SHP77 treated with DMSO at 0.1 percent for 48 hours (cell line): ENCODE results near the gene MTA1.

Source experiments
- DNase-seq: peaks from one replicate; lab custom pipeline; 2025; lab: John Stamatoyannopoulos, UW

Gene MTA1

DNA sequence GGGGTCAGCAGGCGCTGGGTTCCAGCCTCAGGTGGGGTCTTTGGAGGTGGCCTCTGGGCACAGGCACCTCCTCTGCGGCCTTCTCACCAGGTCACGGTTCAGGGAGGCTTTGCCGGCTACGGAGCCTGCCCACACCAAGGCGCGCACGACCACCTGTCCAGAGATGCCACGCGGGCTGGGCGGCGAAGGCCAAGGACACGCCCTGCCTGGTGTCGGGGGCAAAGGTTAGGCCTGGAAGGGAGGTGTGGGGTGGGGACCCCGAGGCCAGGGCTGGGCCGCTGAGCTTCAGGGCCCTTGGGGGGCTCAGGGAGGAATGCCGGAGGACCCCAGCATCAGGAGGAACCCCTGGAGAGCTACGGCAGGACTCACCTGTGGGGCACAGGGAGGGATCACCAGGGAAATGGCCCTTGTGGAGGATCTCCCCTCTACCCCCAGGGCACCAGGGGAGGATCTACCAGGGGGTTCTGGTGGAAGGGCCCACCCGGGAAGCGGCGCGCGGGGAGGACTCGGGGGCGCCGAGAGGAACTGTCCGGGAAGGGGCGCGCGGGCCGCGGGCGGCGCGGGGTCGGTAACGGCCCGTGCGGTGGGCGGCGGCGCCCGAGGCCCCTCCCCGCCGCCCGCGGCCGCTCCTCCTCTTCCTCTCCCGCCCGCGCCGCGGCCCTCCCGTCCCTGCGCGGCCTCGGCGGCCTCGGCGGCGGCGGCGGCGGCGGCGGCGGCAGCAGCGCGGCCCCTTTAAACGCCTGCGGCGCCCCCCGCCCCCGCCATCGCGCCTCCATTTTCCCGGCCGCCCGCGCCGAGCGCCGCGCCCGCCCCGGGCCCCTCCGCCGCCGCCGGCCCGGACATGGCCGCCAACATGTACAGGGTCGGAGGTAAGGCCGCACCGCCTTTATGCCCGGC is at the start of gene MTA1:
Gene MTA1 (plus strand): TSS at position 633 of the 897 bp plus-strand sequence. CDS start 209 bp downstream, at position 842.
- DNase-seq = no peak

DNA sequence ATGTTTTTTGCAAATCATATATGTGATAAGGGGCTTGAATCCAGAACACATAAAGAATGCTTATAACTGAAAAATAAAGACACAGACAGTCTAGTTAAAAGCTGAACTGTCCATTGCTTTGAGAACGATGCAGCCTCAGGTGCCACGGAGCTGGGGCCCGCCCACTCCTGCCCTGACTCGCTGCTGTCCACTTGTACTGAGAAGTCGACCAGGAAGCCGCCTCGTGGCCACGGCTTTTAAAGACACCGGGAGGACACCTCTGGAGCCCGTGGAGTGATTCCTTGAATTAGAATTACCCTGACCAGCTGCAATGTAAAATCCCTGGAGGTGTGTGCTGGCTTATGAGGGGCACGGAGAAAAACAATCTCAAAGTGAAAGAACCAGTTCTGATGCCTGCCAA is 45.2 kb upstream of the MTA1 start:
- no peak for DNase-seq

DNA sequence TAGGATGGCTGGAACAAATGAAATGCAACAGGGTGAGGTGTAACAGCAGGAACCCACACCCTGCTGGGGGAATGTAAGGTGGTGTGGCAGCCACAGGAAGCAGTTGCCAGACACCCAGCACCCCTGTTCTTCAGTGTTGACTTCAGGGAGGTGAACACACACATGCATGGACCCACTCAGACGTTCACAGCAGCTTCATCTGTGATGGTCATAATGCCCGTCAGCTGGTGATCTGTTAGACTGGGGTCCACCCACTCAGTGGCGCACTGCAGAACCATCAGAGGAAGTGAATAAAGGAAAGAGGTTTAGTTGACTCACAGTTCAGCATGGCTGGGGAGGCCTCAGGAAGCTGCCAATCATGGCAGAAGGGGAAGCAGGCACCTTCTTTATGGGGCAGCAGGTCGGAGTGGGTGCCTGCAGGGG is 44.0 kb upstream of the MTA1 start:
- DNase-seq = no peak

DNA sequence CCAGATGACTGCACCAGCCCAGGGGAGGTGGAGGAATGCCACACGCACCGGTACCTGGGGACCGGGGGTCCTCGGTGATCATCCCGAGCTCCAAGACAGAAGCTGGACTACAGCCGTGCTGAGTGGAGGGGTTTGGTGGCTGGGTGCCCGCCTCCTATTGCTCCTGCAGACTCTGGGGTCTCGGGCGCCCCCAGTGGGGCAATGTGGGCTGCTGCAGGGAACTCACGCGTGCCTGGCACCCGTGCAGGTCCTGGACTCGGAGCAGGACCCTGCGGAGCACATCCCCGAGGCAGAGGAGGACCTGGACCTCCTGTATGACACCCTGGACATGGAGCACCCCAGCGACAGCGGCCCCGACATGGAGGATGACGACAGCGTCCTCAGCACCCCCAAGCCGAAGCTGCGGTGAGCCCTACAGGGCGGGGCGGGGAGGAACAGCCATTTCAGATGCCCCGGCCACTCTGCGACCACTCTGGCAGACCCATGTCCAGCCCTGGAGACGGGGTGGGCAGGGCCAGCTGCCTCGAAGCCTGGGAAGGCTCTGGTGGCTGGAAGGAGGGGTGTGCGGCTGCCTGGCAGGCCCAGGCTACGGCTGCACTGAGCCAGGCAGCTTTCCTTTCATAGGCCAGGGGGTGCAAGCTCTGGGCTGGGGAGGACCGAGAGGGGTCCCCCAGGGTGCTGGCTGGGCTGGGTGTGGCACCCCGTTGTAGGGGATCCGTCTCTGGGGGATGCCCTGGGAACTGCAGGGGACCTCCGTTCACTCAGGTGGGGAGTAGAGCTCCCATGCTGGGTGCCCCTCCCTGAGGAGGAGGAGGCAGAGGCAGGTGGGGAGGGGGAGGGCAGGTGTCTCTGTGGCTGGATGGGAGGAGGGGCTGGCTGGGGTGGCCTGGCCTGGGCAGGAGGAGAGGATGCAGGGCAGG is 42.8 kb upstream of the MTA1 start:
- no peak for DNase-seq

DNA sequence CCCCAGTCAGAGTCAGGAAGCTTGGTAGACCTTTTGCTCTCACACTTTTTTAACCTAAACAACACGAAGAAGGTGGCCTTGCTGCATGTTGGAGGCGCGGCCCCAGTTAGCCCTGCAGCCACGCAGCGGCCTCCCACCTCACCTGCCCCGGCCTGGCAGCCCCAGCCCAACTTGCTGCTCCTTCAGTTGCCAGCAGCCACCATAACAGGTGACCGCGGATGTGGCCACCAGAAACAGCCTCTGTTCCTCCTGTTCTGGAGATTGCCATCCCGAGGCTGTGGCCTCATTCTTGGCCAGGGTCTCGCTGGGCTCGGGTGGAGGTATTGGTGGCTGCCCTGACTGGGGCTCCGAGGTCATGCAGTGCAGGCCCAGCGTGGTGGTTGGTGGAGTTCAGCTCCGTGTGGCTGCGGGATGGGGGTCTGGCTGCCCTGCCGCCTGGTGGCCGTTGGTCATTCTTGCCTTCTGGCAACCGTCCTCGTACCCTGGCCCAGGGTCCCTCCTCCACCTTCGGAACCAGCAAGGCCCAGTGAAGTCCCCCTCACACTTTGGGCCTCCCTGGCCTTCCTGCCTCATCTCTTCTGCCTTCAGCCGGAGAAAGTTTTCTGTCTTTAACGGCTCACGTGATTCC is 42.0 kb upstream of the MTA1 start:
- DNase-seq = no peak

DNA sequence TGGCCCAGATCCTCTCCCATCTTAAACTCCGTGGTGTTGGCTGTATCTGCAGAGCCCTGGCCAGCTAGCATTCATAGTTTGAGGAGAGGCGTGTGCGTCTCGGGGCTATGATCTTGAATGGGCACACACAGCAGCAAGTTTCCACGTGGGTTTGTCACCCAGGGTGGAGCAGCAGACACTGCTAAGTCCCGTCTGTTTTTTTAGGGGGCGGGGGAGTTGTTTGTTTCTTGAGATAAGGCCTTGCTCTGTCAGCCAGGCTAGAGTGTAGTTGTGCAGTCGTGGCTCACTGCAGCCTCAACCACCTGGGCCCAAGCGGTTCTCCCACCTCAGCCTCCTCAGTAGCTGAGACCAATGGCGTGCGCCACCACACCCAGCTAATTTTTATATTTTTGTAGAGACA is 41.4 kb upstream of the MTA1 start:
- DNase-seq = no peak

DNA sequence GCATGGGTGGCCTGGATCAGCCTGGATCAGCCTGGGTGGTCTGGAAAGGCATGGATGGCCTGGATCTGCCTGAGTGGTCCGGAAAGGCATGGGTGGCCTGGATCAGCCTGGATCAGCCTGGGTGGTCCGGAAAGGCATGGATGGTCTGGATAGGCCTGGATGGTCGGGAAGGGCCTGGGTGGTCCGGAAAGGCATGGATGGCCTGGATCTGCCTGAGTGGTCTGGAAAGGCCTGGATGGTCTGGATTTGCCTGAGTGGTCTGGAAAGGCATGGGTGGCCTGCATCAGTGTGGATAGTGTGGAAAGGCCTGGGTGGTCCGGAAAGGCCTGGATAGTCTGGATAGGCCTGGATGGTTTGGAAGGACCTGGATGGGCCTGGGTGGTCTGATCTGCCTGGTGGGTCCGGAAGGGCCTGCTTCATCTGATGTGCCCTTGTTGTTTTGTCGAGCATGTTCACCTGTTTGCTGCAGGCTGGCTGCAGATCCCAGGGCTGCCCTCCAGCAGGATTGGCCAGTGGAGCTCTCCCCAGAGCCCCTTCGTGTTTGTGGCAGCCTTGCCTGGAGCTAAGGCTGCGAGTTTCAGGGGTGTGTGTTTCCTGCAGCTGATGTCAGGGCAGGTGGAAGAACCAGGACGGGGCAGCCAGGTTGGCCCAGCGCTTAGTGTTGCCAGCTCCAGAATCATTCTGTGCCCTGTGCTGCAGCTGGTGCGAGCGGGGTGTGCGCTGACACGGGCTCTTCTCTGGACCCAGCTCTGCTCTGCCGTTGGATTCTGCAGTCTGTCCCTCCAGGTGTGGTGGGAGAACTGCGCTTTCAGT is 40.5 kb upstream of the MTA1 start:
- no peak for DNase-seq

DNA sequence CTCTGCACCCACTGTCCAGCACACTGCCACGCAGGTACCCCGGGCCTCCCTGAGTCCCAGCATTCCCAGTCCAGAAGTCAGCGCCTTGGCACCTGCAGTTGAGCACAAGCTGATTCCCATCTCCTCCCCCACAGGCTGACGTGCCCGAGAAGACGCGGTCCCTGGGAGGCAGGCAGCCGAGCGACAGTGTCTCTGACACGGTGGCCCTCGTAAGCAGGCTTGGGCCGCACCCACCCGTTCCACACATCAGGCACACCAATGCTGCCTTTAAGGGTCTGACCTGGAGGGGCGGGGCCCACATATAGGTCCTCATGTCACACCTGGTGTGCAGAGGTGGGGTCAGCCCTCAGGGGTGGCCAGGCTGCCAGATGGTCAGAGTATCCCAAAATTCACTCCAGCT is 39.7 kb upstream of the MTA1 start:
- no peak for DNase-seq

DNA sequence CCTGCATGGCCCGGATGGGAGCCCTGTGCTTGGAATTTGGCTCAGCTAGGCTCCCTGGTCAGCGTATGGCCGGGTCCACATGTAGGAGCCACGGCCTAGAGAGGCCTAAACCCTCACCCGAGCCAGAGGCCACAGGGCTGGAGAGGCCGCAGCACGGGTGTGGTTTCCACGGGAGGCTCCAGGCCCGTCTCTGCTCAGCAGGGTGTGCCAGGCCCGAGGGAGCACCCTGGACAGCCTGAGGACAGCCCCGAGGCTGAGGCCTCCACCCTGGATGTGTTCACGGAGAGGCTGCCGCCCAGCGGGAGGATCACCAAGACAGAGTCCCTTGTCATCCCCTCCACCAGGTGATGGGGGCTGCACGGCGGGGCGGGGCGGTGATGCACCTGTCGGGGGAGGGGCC is 38.9 kb upstream of the MTA1 start:
- DNase-seq = no peak

DNA sequence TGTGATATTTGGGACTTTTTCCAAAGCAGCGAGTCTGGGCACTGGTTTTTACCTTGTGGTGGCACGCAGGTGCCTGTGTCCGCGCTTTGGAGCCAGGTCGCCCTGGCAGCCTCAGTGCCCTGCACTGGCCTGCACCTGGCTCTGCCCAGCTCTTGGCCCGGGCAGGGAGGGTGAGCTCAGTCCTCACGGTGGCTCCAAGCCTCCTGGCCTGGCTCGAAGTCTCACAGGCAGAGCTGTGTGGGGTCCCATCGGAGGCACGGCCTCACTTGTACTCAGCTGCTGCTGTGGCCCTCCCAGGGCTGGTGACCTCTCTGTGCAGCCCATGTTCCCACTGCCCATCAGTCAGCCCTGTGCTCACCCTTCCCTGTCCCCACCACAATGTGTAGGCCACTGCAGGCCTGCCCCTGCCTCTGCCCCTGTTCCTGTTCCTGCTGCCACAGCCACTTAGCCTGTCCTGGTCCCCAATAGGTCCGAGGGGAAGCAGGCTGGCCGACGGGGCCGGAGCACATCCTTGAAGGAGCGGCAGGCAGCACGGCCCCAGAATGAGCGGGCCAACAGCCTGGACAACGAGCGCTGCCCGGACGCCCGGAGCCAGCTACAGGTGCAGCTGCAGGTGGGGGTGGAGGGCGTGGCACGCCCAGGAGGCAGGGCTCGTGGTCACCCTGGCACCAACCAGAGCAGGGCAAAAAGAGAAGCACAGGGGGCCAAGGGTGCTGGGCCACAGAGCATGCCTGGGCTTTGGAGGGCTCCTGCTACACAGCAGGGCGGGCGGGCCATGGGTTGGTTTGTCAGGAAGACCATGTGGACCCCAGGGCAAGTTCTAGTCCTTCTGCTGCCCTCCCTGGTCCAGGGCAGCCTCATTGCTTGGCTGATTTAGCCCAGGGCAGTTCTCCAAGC is 37.9 kb upstream of the MTA1 start:
- DNase-seq = no peak

DNA sequence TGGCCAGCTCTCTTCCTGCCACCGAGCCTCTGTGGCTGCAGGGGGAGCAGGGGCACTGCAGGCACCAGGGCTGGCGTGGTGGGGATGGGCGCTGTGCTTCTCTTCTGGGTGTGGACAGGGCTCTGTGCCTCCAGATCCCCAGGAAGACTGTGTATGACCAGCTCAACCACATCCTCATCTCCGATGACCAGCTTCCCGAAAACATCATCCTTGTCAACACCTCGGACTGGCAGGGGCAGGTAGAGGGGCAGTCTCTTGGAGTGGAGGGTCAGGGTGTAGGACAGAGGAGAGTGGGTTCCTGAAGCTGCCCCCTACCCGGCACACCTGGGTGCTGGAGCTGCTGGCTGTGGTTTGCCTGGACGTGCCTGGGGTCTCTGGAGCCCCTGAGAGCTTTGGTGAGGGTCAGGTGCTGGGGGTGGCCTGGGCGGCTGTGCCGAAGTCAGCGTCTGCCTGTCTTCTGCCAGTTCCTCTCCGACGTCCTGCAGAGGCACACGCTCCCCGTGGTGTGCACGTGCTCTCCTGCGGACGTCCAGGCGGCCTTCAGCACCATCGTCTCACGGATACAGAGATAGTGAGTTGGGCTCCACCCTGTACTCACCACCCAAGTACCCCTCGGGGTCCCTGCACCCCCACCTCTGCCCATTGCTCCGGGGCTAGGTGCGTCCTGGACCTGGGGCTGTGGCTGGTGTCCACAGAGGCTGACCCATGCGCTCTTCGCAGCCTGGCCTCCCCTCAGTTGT is 37.1 kb upstream of the MTA1 start:
- DNase-seq = no peak

DNA sequence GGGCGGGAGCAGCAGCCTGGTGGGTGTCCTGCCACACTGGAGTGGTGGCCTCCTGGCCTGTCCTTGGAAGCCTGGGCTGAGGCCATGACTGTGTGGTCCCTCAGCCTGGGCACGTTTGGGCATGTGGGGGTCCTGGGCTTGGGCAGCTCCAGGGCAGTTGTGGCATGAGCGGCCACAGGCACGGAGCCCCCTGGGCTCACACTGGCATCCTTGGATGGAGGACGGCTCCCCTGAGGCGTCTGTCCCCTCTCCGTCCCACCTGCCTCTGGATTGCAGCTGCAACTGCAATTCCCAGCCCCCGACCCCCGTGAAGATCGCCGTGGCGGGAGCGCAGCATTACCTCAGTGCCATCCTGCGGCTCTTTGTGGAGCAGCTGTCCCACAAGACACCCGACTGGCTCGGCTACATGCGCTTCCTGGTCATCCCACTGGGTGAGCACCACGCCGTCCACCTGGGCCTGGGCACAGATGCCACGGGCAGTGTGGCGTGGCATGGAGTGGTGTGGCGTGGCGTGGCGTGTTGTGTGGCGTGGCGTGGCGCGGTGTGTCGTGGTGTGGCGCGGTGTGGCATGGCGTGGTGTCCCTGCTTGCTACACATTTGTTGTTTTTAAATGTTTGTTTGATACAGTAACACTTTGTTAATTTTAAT is 36.4 kb upstream of the MTA1 start:
- DNase-seq = no peak

DNA sequence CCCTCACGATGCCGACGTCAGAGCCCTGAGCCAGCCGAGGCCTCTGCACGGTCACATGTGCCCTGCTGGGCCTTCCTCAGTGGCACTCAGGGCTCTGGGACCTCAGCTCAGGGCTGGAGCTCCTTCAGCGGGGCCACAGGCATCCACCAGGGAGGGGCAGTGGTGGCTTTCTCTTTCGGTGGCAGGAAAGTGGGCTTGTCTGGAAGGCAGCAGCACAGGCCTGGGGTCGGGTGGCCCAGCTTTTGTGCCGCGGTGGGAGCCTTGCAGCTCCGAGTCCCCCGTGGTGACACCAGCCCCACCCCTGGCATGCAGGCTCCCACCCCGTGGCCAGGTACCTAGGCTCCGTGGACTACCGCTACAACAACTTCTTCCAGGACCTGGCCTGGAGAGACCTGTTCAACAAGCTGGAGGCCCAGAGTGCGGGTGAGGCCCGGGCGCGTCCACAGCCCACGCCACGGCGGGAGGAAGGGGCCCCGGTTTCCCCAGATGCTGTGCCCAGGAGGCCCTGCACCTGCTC is 35.5 kb upstream of the MTA1 start:
- no peak for DNase-seq

DNA sequence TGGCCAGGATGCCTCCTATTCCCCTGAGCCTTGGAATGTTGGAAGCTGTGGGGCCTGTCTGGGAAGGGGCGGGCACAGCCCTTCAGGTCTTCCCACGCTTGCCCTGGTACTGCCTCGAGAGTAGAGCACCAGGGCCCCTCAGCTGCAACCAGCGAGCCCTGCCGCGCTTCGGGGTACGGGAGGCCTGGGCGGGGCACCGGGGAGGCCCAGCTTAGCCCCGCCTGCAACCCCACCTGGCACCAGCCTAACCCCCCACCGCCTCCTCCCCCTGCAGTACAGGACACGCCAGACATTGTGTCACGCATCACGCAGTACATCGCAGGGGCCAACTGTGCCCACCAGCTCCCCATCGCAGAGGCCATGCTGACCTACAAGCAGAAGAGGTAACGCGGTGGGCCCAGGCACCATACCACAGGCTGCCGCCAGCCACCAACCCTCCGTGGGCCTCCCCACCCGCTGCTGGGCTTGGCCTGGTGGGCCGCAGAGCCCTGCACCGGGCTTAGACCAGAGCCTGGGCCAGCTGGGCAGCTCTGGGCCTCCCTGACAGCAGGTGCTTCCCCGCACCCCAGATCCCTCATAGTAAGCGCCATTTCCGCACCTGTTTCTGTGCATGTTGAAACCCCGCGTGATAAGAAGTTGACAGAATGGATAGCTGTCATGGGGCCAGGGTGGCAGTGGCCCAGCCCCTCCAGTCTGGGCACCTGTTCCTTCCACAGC is 34.9 kb upstream of the MTA1 start:
- no peak for DNase-seq

DNA sequence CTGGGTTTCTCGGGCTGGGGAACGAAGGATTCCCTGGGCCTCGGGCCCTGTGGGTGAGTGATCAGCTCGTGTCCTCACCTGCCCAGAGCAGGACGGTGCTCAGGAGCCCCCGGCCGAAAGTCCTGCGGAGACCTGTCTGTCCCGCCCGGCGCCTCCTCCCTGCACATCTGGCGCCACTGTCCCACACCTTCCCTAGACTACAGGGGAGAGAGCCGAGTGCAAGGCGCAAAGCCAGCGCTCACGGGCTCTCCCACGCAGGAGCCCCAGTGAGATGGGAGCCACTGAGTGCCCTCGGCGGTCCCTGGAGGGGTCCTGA is 34.3 kb upstream of the MTA1 start:
- DNase-seq = no peak

DNA sequence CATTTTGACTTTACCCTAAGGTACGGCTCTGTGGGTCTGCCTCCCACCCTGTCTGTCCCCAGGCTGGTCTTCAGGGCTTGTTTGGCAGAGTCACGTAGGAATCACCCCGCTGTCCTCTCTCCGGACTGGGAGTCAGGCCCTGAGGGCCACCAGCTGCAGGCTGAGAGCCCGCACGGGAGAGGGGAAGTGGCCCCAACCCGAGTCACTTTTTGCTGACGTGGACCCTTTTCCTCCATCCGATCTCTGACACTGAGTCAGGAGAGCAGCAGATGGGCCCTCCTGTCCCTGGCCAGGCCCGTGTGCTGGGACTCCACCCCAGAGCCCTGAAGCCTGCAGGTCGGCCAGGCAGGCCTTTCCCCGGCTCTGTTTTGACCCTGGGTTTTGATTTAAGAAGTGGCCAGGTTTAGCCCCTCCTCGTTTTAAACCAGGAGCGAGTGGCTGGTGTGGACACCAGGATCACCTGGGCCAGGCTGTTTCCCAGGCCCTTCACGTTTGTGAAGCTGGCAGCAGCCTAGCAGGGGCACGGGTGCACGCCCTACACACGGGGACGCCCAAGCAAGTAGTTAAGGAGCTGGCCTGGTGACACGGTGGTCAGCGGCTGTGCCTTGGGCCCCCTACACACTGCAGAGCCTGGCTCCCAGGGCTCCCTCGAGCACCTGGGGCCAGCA is 33.8 kb upstream of the MTA1 start:
- DNase-seq = no peak

DNA sequence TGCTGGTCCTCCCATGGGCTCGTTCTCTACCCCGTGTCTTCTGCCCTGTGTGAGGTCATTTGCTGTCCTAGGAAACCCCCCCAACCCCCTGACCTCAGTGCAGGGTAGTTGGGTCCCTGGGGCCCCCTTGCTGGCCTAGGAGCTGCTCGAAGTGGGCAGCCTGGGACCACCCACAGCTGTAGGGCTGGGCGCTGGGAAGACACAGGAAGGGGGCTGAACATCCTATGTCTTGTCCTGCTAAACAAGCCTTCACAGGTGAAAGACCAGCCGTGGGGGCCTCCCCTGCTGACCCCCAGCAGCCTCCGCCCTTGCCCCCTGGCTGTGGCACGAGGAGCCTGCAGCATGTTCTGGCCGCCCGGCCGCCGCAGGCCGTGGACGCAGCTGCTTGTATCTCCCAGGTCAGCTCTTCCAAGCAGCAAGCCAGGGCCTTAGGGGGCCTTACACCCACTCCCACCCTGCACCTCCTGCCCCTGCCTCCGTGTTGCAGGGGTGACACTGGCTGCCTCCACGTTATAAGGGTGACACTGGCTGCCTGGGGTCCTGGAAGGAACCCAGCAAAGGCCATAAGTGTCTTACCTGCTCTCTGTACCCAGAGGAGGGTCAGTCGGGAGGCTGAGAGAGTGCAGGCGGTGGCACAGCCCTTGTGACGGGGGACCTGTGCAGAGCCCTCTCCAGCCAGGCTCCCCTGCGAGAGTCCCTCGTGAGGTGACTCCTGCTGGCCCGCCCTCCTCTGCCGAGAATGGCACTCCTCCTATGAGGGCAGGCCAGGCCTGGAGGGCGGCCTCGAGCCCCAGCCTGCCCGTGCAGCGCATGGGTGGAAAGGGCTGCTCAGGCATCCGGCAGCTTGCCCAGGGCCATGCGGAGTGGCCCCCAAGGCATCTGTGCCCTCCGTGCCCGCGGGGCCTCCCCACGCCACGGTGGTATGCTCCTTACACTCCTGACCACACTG is 32.8 kb upstream of the MTA1 start:
- DNase-seq = no peak
